HG03571 (cell line): Measurements from ENCODE around the gene CAD.

Source experiments
- ATAC-seq: cut with Tn5 transposase; IDR thresholded peaks from one replicate; pipeline ENCODE4 v1.9.1; 2021; ENCODE audit not compliant: unreplicated experiment

CAD gene

GRCh38 chr2:27275211-27276150, 58.3 kb downstream of the CAD start, which contains the start of gene DNAJC5G:
Gene DNAJC5G, plus strand, starts transcription at chr2:27275433. Its CDS starts 1,296 bp downstream, at chr2:27276729.
- ATAC-seq, result no peak

GRCh38 chr2:27278010-27278409, 60.8 kb downstream of the CAD start:
- no peak for ATAC-seq

DNA sequence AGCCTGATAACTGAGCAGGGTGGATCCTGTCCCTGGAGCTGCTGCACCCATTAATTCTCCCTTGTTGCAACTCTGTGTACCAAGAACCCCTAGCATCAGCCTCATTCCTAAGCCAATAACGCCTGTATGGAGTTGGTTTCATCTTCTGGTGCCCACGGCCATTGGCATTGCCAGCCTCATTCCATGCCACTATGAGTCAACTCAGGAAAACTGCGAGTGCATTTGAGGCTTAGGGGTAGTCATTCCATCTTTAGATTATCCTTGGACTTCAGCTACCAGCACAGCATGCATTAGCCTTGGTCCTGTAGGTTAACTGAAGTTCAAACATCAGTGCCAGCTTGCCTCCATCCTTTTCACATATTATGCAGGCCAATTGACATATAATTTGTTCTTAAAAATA, 63.7 kb downstream of the CAD start:
- ATAC-seq, result no peak

DNA sequence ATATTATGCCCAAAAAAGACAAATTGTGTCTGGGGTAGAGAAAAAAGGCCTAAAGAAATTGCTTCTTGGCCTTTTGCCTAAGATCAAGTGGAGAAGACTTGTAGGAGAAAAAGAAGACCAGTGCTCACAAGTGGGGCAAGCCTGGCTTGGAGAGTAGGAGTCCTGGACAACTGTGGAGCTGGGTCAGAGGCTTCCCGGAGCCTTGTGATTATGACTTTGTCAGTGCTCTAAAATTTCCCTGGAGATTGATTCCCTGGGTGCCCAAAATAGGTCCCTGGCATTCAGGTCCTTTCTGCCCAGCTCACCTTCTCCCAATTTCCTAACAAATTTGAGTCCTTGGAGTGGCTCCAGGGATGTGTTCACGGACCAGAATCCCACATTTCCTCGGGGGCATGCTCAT, 64.3 kb downstream of the CAD start:
- ATAC-seq, result no peak

- no peak for ATAC-seq
Measured at GRCh38 chr2:27281855-27282559, 64.8 kb downstream of the CAD start, which contains the start of gene TRIM54. Gene TRIM54, plus strand, starts transcription at chr2:27282429. Its CDS starts 303 bp downstream, at chr2:27282732.

DNA sequence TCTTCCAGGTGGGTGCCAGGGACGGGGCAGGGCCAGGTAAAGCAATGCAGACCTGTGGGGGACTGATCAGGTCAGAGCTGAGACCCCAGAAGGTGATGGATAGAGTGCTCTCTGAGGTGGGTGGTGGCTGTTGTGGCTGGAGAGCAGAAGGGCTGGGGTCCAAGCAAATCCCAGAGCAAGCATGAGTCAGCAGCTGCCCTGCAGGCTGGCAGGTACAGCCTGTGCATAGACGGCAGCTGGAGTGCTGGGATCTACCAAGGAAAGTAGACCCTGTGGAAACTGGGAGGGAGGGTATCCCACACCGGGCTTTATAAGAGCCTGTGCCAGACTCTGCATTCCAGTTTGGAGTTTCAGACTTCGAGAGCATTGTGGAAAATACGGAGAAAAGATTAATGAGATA, 65.7 kb downstream of the CAD start:
- ATAC-seq, result no peak

DNA sequence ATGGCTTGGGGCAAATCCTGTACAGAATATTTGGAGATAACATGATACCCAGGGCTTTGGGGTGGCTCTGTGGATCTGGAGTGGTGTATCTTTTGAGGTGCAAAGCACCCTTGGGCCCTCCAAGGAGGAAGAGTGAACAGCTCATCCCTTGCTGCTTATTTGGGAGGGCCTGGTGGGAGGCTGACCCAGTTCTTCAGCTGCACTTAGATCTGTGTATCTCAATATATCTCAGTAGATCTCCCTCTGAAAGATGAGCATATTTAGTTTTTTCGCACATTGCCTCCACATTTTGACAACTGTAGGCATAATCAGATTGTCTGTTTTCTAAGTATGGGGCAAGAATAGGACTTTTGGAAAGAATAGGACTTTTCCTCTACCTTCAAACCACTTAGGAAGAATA, 67.8 kb downstream of the CAD start:
- ATAC-seq, result no peak

DNA sequence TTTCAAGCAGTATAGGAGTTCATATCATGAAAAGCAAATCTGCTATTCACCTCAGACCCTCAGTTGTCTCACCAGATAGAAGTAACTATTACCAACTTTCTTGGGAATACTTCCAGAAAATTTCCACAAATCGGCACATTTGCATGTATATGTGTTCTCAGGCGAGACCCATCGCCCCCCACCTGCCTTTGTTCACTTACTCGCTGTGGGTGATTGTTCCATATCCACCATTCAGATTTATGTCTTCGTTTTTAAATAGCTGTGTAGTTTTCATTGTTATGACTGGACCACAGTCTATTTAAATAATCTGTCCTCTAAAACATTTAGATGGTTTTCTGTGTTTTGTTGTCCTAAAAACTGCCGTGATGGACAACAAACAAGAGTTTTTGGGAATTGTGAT, 68.3 kb downstream of the CAD start:
- ATAC-seq, result no peak

- no peak for ATAC-seq
Measured at GRCh38 chr2:27288610-27289009, 71.4 kb downstream of the CAD start.

DNA sequence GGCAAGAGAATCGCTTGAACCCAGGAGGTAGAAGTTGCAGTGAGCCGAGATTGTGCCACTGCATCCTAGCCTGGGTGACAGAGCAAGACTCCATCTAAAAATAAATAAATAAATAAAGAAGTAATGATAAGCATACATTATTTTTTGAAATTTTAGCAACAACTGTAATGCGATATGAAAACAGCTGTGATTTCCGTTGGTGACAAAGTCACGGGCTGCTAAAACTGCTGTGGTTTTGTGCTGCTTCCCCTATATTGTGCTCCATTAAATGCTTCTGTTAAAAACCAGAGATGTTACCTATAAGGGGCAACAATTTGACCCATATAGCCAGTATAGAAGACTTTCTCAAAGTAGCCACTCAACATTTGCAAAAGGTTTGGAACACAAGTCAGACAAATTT, 73.4 kb downstream of the CAD start:
- ATAC-seq, result no peak

DNA sequence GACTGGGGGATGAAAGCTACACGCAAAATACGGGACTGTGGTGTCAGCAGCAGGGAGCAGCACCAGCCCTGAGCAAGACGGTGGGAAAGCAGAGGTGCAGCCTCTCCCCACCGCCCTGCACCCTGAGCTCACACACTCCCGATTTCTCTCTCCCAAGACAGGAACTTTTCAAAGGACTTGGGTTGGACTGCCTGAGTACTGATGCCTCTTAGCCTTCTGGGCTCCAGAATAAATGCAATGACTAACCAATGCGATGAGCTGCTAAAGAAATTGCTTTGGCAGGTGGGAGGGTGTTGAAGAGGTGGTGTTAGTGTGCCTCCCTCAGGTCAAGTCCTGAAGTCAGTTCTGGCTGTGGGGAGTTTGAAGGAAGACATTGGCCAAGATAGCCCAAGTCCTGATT, 74.7 kb downstream of the CAD start:
- ATAC-seq, result no peak
